Type B pancreatic cell (in vitro differentiated cells): ENCODE data around the gene NUB1. TPM values are rescaled to one million over a fixed set of nuclear protein-coding genes. Genes with fewer than 3 reads are reported as not detected.

Experiments used
- DNase-seq: peaks from one replicate; pipeline ENCODE4 v3.0.0; 2021; ENCODE audit warnings: mixed read lengths; ENCODE audit not compliant: unreplicated experiment; ENCODE audit errors: extremely low spot score
- H3K27ac Mint-ChIP-seq: 2 replicates; pipeline ENCODE4 v1.8.0; 2021; ENCODE audit warnings: mild to moderate bottlenecking, mixed read lengths
- H3K27me3 Mint-ChIP-seq: 2 replicates; pipeline ENCODE4 v1.8.0; 2021; ENCODE audit warnings: mixed read lengths
- H3K36me3 Mint-ChIP-seq: 2 replicates; pipeline ENCODE4 v1.8.0; 2021; ENCODE audit warnings: mixed read lengths
- H3K4me1 Mint-ChIP-seq: one replicate; pipeline ENCODE4 v1.8.0; 2021; ENCODE audit warnings: mixed read lengths; ENCODE audit not compliant: unreplicated experiment
- H3K4me3 Mint-ChIP-seq: 2 replicates; pipeline ENCODE4 v1.8.0; 2021; ENCODE audit warnings: mild to moderate bottlenecking, mixed read lengths
- H3K9me3 Mint-ChIP-seq: 2 replicates; pipeline ENCODE4 v1.8.0; 2021; ENCODE audit warnings: mixed read lengths
- total RNA-seq: library from RNA; stranded (reverse); gene quantifications from 2 replicates; pipeline ENCODE4 v1.2.1, GENCODE V29; 2021; ENCODE audit warnings: low replicate concordance
- TF ChIP-seq, protein P1 (sequence below): fragments of 200-600 bp; sonication (generic); conservative IDR thresholded peaks from 2 replicates; pipeline ENCODE4 v1.5.0; 2021; ENCODE audit warnings: antibody characterized with exemption, mild to moderate bottlenecking

Gene NUB1
- total RNA-seq, 1 donor from 2014 or later, result 54.3 TPM

DNA sequence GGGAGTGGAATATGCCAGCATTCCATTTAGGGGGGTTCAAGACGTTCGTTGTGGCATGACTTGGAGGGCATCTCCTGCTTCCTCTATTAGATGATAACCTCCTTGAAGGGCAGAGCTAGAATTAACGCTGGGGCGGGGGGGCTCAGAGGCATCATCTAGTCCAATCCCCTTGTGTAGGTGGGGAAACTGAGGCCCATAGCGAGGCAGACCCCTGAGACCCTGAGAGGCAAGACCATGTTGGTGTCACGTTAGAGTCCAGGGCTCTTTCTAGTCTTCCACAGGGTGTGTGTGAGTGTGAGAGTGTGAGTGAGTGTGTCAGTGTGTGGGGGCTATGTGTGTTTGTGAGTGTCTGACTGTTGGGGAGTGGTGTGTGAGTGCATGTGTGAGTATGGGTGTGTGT, 29.3 kb upstream of the NUB1 start:
- no peak for DNase-seq
- no peak overlapping the region for H3K4me3 Mint-ChIP-seq
- H3K27me3 Mint-ChIP-seq, result no peaks in the 10 kb centered on the region
- no peak overlapping the region for H3K27ac Mint-ChIP-seq
- H3K9me3 Mint-ChIP-seq, result no peaks in the 10 kb centered on the region
- no peaks in the 10 kb centered on the region for H3K36me3 Mint-ChIP-seq
- TF ChIP-seq, protein P1, sequence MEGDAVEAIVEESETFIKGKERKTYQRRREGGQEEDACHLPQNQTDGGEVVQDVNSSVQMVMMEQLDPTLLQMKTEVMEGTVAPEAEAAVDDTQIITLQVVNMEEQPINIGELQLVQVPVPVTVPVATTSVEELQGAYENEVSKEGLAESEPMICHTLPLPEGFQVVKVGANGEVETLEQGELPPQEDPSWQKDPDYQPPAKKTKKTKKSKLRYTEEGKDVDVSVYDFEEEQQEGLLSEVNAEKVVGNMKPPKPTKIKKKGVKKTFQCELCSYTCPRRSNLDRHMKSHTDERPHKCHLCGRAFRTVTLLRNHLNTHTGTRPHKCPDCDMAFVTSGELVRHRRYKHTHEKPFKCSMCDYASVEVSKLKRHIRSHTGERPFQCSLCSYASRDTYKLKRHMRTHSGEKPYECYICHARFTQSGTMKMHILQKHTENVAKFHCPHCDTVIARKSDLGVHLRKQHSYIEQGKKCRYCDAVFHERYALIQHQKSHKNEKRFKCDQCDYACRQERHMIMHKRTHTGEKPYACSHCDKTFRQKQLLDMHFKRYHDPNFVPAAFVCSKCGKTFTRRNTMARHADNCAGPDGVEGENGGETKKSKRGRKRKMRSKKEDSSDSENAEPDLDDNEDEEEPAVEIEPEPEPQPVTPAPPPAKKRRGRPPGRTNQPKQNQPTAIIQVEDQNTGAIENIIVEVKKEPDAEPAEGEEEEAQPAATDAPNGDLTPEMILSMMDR, result no peak
- H3K4me1 Mint-ChIP-seq, result no peaks in the 10 kb centered on the region

DNA sequence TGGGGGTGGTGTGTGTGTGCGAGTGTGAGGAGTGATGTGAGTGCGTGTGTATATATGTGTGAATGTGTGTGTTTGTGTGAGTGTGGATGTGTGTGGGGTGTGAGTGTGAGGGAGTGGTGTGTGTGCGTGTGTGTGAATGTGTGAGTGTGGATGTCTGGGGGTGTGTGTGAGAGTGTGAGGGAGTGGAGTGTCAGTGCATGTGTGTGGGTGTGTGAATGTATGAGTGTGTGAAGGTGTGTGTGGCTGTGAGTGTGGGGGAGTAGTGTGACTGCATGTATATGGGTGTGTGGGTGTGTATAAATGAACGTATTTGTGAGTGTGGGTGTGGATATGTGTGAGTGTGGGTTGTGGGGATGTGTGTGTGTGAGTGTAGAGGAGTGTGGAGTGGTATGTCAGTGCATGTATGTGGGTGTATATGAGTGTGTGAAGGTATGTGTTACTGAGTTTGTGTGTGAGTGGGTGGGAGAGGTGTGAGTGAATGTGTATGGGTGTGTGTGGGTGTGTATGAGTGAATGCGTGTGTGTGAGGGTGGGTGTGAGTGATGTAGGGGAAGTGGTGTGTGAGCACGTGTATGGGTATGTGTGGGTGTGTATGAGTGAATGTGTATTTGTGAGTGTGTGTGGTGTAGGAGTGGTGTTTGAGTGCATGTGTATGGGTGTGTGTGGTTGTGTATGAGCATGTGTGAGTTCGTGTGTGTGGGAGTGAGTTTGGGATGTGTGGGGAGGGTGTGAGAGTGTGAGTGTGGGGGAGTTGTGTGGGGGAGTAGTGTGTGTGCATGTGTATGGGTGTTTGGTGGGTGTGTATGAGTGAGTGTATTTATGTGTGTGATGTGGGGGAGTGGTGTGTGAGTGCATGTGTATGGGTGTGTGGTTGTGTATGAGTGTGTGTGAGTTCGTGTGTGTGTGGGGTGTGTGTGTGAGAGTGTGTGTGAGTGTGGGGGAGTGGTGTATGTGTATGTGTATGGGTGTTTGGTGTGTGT, 28.5 kb upstream of the NUB1 start:
- Mint-ChIP-seq H3K36me3 (no peaks in the 10 kb centered on the region), H3K4me3 (no peak overlapping the region), H3K27ac (no peak overlapping the region), H3K27me3 (no peaks in the 10 kb centered on the region), H3K9me3 (no peaks in the 10 kb centered on the region), H3K4me1 (no peaks in the 10 kb centered on the region)
- no peak for DNase-seq
- TF ChIP-seq, protein P1, result no peak

DNA sequence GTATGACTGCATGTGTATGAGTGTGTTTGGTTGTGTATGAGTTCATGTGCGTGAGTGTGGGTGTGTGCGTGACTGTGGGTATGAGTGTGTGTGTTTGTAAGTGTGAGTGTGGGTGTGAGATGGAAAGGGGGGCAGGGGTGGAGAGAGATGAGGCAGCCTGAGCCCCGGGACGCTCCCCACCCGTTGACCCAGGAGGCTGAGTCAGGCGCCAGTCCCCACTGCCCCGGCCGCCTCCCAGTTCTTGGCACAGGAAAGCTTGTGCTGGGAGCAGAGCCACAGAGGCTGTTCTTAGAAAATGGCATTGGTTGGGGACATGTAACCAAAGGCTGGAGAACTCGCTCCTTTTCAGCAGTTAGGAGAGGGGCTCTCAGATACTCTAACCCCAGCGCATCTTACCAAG, 27.8 kb upstream of the NUB1 start:
- TF ChIP-seq, protein P1, result no peak
- no peak overlapping the region for H3K27ac Mint-ChIP-seq
- H3K9me3 Mint-ChIP-seq, result peaks cover 3% of the 10 kb centered on the region
- peaks cover 2% of the 10 kb centered on the region for H3K27me3 Mint-ChIP-seq
- no peaks in the 10 kb centered on the region for H3K4me1 Mint-ChIP-seq
- no peak for DNase-seq
- no peak overlapping the region for H3K4me3 Mint-ChIP-seq
- no peaks in the 10 kb centered on the region for H3K36me3 Mint-ChIP-seq

DNA sequence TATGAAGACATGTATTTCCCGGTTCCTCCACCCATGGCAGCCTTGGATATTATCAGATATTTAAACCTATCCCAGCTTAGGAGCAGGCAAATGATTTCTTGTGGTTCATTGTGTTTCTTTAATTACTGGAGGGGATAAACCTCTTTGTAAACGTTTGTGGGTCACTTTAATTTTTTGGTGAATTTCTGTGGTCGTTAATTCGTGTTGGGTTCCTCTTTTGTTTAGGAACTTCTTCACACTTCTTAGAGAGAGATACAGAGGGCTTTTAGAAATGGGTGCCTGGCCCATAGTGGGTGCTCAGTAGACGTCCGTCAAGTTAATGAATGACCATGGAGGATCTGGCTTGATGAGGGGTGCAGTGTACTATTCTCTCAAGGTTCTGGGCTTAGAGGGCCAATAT, 27.2 kb upstream of the NUB1 start:
- H3K4me1 Mint-ChIP-seq, result no peaks in the 10 kb centered on the region
- peaks cover 3% of the 10 kb centered on the region for H3K27me3 Mint-ChIP-seq
- TF ChIP-seq, protein P1, result no peak
- no peak for DNase-seq
- no peak overlapping the region for H3K27ac Mint-ChIP-seq
- peaks cover 5% of the 10 kb centered on the region for H3K9me3 Mint-ChIP-seq
- no peak overlapping the region for H3K4me3 Mint-ChIP-seq
- H3K36me3 Mint-ChIP-seq, result no peaks in the 10 kb centered on the region

DNA sequence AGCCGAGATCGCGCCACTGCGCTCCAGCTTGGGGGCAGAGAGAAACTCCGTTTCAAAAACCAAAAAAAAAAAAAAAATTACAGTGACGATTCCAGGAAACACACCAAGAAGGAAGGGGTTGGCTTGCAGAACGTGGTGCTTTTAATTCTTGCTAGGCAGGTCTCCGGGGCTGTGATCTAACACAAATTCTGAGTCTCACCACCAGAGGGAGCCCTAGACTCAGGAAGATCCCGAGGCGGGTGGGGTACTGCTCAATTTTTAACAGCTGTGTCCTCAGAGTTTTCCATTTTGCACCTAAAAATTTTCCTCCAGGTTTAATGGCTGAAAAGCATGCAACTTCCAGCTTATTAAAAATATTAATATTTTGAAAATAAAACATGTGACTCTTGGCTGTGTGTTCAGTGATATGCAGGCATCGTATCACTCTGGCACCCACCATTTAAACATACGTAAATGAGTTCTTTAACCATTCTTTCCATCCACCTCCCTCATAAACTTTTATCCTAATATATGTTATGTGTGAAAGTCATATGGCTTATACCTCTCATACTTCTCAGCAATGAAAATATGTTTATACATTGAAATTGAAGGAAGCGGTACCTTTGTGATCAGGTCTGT, 26.5 kb upstream of the NUB1 start:
- Mint-ChIP-seq H3K27me3 (peaks cover 3% of the 10 kb centered on the region), H3K9me3 (peaks cover 5% of the 10 kb centered on the region), H3K4me3 (no peak overlapping the region), H3K27ac (no peak overlapping the region), H3K4me1 (no peaks in the 10 kb centered on the region), H3K36me3 (no peaks in the 10 kb centered on the region)
- DNase-seq, result peak; percentile 80
- TF ChIP-seq, protein P1, result peak; percentile 93
